Amniotic stem cell (primary cell): ENCODE results near the gene DYNLT1.
A peak's percentile ranks its signal among the peaks of the same experiment; 100 is the strongest.
"Not testable (repeated sequence)": the region's sequence is repeated elsewhere in the genome, so short reads cannot be mapped to it uniquely, and the experiment has no call there.

ENCODE experiments used
- DNase-seq: peaks from one replicate; lab custom pipeline; 2025; lab: John Stamatoyannopoulos, UW

DYNLT1 gene

DNA sequence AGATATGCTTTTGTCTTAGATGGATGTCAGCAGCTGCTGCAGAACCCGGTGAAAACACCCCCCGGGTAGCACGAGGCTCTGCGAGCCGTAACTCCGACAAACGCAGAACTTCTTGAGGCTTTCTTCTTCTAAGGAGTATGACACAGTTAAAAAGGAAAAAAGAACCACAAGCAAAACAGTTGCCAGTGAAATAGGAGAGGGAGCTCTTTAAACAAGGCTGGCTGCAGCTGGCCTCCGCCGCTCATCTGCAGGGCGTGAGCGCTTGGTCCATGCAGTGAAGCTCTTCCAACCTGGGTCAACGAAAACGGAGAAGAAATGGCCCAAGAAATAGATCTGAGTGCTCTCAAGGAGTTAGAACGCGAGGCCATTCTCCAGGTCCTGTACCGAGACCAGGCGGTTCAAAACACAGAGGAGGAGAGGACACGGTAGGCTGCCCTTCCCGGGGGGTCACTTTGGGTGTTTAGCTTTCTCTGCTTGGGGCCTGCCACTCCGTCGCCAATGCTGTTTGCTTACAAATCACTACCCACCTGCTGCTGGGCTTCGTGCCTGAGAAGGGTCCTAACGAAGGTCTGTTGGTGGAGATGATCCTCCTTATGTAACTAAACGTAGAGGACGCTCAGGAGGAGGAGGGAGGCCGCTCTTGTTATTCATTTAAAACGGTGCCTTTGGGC is 18.5 kb upstream of the DYNLT1 start:
- DNase-seq: no peak

DNA sequence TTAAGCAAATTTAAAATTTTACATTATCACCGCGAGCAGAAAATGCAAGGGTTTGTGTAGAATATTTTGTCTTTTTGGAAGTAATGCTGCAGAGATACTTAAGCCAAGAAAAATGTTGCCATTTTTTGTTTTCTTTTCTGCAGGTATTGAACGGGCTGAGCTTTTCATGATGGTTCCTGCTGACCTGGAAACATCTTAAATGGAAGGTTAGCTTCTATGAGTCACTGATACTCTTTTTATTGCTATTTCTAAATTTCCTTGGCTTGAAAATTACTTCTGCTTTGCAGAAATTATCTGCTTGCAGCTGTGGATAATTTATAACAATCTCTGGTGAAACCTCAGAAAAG is 18.0 kb upstream of the DYNLT1 start:
- DNase-seq: no peak

DNA sequence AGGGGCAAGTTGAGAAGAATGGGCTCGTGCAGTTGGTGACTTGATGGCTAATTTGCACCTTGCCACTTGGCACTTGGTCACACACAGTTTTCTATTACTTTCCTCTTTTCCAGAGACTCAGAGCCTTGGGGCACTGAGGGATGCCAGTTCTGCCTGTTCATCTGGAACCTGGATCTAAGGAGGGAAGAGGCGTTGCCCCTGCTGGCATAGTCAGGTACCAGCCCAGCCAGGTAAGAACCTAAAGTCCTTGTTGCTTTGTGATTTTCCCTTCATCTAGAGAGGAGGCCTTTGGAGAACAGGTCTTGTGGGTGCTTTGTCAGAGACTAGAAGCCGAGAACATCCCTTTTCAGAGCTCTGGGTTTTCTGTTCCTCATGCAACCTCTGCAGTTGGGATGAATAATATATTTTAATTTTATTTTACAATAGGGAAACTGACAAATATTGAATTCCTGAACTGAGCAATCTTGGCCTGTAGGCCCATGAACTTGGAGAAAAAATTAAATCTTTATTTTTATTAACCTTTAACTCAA is 16.7 kb upstream of the DYNLT1 start:
- DNase-seq: no peak

DNA sequence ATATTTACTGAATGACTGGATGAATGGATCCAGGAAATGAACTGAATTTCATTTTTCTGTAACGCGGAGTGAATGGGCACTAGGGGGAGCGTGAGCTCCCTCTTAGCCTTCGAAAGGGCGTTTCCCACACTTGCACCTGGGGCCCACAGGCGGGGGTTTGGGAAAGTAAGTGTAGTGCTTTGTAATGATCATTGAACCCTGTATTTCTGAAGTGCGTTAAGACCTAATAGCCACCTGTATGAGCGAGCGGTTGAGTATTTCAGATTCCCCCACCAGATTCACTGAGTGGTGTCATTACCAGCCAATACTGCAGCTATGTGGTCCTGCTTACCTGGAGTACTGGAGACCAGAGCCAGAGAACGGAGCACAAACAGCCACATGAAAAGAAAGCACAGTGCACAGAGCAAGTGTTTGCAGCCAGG is 15.8 kb upstream of the DYNLT1 start:
- DNase-seq: no peak

DNA sequence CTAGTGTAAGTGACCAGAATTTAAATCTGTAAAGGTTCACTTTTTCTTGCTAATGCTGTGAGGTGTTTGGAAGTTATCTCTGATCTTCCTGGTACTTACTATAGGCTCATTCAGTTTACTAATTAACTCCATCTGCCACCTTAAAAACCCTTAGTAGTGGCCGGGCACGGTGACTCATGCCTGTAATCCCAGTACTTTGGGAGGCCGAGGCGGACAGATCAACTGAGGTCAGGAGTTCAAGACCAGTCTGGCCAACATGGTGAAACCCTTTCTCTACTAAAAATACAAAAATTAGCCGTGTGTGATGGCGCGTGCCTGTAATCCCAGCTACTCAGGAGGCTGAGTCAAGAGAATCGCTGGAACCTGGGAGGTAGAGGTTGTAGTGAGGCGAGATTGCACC is 12.4 kb upstream of the DYNLT1 start:
- DNase-seq: not testable (repeated sequence)

DNA sequence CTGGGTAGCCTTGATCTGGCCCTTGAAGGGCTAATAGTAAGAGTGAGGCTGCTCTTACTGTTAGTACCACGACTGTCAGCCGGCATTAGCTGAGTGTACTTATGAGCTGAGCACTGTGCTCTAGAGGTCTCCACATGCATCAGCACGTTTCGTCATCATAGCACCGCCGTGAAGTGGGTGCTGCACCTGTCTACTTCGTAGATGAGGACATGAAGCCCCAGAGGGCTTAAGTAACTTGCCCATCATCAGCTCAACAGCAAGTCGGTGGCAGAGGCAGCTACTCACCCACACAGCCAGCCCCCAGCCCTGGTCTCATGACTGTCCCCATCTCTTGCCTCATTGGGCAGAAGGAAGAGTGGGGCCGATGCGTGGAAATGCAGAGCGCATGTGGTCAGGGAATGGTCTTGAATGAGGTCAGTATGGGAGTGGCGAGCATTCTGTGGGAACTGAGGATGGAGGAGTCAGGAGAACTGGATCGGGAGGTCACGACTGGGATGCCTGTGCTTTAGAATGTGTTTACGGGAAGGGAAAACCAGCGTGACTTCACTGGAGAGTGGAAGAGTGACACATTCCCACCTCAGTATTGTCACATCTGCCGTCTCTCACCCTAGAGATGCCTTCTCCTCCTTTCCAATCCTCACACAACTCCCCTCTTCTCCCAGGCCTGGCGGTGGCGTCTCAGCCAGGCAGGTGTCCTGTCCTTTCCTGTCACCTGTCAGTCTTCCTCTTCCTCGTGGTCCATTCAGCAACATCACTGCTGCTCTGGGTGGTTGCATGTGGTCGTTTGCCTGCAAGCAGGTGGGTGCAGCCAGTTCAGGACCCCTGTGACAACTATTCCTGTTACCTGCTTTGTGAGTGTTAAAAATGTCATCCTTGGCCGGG is 11.3 kb upstream of the DYNLT1 start:
- no peak for DNase-seq

DNA sequence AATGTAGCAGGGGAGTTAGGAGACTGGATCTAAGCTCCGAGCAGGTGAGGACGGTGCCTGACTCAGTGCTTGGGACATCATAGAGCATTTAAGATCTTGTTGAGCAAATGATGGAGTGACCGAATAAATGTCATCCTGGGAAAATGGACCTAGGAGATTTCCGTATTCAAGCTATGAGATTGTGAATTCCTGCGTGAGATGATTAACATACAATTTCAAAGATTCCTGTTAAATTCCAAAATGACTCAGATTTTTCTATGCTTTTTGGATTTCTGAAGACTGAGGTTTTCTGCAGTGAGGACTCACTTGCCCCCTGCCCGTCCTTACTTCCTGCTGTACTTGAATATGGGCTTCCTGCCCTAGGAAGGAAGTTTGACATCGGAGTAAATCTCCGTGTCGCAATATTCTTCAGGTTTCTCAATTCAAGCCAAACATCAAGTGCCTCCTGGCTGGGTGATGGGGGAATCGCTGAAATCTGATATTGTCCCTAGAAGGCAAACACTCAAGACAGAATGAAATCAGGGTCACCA is 10.5 kb upstream of the DYNLT1 start:
- DNase-seq: no peak

DNA sequence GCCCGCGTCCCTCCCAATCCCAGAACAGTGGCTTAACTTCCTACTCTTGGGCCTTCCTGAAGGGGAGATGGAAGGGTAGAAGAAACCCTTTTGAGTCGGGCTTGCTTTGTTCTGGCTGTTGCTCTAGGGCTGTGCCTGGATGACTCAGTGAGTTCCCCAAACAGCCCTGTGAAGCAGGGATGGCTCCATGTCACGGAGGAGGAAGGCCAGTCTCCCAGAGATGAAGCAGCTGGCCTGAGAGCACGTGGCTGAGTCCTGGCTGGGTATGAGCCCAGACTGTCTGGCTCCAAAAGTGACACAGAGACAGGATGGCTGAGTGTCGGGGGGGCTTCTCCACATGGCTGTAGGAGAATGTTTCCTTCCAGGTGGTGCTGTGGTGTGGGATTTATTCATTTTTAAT is 10.0 kb upstream of the DYNLT1 start:
- DNase-seq: peak; percentile 41

DNA sequence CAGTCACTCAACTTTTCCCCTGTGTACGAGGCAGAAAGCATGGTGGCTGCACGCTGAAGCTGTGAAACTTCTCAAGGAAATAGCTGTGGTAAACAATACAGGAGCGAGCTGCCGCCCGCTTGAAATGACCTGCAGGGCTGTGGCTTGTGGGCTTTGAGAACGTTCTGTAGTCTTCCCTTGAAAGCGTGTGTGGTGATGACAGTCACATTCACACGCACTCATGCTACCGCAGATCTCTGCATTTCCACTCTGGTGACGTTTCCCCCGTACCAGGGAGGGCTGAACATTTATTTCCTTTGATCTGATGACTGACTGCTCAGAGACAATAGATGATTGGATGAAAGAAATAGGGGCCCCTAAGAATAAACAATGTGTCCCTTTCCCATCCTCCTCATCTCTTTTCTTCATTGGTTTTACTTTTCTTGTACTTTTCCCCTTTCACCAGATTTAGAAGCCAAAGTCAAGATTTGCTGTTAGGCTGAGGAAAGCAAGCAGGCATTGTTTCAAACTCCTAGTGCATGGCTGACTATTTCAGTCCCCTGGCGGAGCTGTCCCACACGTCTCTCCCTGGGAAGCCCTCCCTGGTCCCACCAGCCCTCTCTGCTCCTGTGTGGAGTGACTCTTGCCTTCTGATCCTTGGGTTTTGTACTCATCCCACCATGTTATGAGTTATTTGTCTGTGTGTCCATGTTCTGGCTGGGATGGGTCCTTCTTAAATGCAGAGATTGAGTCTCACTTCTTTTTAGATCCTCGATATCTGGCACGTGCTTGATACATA is 9.2 kb upstream of the DYNLT1 start:
- no peak for DNase-seq

DNA sequence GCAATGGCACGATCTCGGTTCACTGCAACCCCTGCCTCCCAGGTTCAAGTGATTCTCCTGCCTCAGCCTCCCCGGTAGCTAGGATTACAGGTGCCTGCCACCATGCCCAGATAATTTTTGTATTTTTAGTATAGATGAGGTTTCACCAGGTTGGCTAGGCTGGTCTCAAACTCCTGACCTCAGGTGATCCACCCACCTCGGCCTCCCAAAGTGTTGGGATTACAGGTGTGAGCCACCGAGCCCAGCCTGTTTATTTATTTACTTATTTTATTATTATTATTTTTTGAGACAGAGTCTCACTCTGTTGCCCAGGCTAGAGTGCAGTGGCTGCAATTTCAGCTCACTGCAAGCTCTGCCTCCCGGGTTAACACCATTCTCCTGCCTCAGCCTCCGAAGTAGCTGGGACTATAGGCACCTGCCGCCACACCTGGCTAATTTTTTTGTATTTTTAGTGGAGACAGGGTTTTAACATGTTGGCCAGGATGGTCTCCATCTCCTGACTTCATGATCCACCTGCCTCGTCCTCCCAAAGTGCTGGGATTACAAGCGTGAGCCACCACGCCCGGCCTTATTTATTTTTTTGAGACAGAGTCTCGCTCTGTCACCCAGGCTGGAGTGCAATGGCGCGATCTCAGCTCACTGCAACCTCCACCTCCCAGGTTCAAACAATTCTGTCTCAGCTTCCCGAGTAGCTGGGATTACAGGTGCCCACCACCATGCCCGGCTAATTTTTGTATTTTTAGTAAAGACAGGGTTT is 7.6 kb upstream of the DYNLT1 start:
- DNase-seq: not testable (repeated sequence)

DNA sequence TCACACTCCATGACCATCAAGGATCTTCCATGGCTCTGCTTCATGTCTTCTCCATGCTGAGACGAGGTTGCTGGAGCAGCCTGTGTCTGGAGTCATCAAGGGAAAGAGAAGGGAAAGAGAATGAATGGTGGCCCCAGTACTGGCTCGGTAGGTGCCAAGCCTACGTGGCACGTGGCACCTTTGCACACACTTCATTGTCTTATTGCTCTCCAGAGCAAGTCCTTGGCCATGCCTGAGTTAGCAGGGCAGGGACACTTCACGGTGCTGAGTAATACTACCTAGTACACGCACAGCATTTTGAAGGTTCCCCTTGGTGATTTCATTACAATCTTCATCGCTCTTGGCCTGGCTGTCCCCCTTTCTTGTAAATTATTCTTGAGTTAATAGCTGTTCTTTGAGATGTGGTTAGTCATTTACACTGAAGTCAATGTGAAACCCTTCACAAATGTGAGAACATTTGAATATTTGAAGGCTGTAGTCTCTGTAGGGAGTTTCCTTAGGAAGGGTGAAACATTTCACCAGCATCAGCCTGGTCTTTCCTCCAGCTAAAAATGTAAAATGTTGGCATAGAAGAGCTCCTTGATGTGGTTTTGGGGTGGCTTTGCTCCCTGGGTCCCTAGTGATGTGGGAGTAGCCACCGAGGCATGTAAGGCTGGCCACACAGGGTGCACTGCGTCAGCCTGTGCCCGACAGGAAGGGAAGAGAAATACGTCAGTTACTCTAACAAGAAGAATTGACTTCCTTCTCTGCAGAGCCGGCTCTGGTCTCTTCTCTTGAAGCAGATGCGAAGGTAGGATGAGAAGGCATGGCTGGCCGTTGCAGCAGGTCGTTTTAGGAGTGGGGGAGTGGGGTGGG is 5.0 kb upstream of the DYNLT1 start, which contains the start of gene SYTL3:
TSS of gene SYTL3 (plus strand) at position 766 of the 855 bp plus-strand sequence. CDS start 13,215 bp downstream, outside the sequence.
- DNase-seq: no peak

DNA sequence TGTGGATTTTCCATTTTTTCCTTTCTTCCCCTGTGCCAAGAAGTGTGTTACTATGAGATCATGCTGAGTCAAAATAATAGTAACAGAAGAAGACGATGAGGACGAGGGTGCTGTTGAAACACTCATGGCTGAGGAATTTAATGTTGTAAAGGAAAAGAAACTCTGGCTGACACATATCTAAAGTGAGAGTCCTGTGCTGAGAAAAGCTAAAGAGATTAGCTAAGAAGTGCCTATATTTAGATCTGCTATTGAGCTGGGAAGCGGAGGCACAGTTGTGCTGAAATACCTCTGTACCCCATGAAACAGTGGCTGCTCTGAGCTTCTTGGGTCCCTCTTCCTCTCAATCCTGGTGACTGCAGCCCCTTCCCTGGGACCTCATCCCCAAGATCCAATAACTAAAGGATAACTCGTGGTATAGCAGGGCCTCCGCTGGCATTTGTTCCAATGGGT is 4.2 kb upstream of the DYNLT1 start:
- DNase-seq: peak; percentile 74

DNA sequence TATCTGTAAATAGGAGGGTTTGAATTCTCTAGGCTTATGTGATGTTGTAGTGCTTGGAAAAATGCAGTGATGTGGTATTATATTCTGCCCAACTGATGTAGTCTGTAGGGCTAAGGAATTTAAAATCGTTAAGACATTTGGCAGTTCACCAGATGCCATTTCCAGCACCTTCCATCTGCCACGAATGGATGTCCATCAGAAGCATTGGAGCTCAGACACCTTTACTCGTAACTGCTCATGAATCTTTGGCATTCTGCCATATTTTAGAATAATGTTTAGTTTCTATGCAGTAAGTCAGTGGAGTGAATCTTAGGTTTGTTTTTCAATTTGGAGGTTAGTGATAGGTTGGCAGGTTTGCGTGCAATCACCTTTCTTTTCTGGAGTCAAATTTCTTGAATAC is 3.0 kb upstream of the DYNLT1 start:
- no peak for DNase-seq

DNA sequence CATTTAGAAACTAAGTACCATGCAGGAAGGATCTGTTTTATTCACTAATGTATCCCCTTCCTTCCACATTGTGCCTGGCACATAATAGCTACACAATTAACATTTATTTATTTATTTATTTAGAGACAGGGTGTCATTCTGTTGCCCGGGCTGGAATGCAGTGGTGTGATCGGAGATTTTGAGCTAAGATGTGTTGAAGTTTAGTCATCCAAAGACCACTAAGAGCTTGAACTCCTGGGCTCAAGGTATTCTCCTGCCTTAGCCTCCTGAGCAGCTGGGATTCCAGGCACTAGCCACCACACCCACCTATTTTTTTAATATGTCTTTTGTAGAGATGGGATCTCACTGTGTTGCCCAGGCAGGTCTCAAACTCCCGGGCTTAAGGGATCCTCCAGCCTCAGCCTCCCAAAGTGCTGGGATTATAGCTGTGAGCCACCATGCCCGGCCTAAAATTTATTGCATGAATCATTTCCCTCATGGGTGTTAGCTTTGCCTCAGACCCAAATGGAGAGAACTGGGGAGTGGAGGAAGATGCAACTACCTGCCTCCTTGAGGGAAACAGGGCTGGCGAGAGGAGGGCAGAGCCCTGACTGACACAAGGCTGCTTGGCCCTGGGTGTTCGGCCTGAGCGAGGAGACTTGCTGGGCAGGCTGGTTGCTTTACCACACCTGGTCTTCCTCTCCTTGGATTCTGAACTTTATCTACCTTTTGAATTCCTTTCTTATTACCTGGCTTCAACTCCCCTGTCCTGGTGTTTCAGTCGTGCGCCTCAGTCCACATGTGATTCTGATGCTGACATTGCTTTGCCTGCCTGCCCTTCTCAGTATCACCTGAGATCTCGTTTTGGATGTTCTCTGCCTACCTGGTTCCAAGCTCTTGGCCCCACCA is 1.7 kb upstream of the DYNLT1 start:
- no peak for DNase-seq

DNA sequence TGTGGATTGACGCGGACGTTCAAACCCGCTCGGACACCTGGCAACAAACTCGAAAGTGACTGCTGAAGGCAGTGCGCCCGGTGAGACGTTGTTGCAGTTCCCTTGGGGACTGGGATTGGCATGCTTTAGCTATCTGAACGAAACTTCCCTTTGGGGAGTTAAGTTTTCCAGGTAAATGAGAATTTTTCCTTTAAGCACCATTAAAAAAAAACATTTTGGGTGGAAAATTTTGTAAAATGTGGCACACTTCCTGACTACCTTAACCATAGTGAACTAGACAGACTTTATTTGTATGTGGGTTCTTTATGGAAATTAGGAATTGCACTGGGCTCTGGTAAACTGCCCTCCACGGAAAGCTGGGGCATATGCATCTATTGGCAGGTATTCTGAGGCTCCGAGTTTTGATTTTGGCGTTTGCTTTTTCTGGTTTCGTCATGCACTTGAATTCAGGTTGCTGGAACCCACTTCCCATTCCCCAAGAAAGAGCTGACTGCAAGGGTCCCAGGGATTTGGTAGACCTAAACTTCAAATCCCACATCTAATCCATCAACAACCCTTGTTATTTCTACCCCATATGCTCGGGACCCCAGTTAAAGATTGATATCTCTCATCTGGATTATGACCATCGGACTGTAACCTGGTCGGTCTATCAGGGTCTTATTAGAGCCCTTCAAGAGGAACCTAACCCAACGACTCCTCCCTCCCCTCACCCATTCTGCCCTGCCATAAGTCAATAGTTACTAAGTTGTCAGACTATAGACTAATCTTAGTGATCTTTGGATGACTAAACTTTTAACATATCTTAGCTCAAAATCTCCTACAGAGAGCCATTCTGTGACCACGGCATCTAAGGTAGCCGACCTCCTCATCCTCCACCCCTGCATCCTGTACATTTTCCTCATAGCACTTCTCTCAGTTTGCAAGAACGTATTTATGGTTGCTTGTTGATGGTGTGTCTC is 800 bp upstream of the DYNLT1 start:
- no peak for DNase-seq

DNA sequence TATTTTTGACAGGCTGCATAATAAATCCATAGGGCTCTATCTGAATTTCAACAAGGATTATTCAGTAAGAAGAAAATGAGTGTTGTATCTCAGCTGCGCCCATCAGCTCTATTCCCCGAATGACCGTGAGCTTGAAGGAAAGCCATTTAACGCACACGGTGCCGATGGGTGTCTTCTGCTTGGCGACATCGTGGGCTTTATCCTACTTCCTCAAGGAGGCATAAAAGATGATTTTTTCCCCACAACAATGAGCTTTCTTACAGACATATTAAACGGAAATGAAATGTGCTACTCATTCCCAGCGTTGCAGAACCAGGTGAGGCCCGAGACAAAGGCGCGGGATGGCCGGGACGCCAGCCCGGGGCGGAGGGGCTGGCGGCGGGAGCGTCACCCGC is 710 bp downstream of the DYNLT1 start:
- DNase-seq: no peak

DNA sequence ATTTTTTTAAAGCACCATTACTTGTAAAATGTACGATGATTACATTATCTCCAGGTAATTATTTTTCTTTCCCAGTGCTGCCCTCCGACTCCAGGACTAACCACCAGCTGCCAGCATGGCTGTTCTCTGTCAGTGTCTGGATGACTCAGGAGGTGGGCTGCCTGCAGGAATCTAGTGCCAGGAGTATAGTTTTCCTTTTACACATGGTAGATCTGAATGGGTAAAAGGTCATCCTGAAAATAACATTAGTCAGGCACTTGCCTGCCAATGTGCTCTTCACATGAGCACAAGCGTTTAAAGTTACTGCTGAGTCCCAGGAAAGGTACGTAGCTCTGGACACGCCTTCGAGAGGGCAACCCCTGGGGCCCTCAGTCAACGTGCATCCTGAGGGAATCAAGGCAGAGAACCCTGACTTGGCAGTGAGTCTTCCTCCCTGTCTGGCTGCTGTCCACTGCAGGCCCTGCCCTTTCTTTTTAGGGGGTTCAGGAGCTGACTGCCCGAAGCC is 2.4 kb downstream of the DYNLT1 start:
- peak; percentile 49 for DNase-seq

DNA sequence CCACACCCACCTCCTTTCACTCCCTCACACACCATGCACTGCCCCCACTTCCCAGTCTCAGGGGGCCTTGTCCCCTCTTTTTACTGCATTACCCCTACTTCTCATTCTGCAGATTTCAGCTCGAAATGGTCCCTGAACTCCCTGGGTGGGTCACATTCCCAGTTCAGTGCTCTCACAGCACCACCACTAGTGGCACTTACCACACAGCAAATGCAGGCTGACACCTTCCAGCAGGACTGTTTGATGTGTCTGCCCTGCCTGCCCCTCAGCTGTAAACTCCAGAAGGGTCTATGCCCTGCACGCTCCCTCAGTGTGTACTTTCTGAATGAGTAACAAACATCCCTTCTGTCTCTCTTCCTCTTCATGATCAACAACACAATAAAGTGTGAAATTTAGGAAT is 4.0 kb downstream of the DYNLT1 start:
- no peak for DNase-seq
